Activated T-cell treated with anti-CD3 and anti-CD28 coated beads, Interleukin-2, amount 50 U/mL, for 4 hours (primary cell): Measurements from ENCODE around the gene LAMA1. TPM values are rescaled to one million over a fixed set of nuclear protein-coding genes. Genes with fewer than 3 reads are reported as not detected.

Source experiments
- ATAC-seq, 2 donors: fragments of 200-7000 bp; cut with Tn5 transposase; one replicate each; pipeline ENCODE4 v1.10.0; 2021
- DNase-seq: peaks from one replicate; pipeline ENCODE4 v3.0.0-alpha.2; 2020
- H3K27me3 Mint-ChIP-seq: one replicate; pipeline ENCODE4 v1.8.0; 2021; ENCODE audit warnings: low read depth, mixed read lengths
- H3K36me3 Mint-ChIP-seq: one replicate; pipeline ENCODE4 v1.8.0; 2022; ENCODE audit warnings: mixed read lengths; ENCODE audit not compliant: insufficient read depth
- H3K4me1 Mint-ChIP-seq: one replicate; pipeline ENCODE4 v1.8.0; 2021; ENCODE audit warnings: low read depth, mixed read lengths
- H3K4me3 Mint-ChIP-seq: one replicate; pipeline ENCODE4 v1.8.0; 2021; ENCODE audit warnings: mild to moderate bottlenecking, moderate library complexity, mixed read lengths
- H3K9me3 Mint-ChIP-seq: one replicate; pipeline ENCODE4 v1.8.0; 2021; ENCODE audit warnings: mixed read lengths
- total RNA-seq, 3 donors: library from RNA; stranded (reverse); gene quantifications; one replicate each; pipeline ENCODE4 v1.2.1, GENCODE V29; 2021

Gene LAMA1
- total RNA-seq, 3 donors from 2014 or later = 0.05 to 0.08 (median 0.05) TPM

- H3K4me1 Mint-ChIP-seq = no peaks in the 10 kb centered on the region
- H3K27me3 Mint-ChIP-seq = no peaks in the 10 kb centered on the region
- no peaks in the 10 kb centered on the region for H3K36me3 Mint-ChIP-seq
- no peak overlapping the region for H3K4me3 Mint-ChIP-seq
- H3K9me3 Mint-ChIP-seq = no peaks in the 10 kb centered on the region
- ATAC-seq (no peak), DNase-seq (no peak)
Observed at GRCh38 chr18:7084080-7085065, 33.2 kb downstream of the LAMA1 start.

- Mint-ChIP-seq H3K36me3 (no peaks in the 10 kb centered on the region), H3K27me3 (no peaks in the 10 kb centered on the region), H3K9me3 (no peaks in the 10 kb centered on the region), H3K4me1 (no peaks in the 10 kb centered on the region), H3K4me3 (no peak overlapping the region)
- DNase-seq (no peak), ATAC-seq (no peak)
Observed at GRCh38 chr18:7082671-7083070, 34.9 kb downstream of the LAMA1 start.

GRCh38 chr18:7079231-7079630 is 38.4 kb downstream of the LAMA1 start:
- DNase-seq (no peak), ATAC-seq (no peak)
- Mint-ChIP-seq H3K9me3 (peaks cover 4% of the 10 kb centered on the region), H3K4me3 (no peak overlapping the region), H3K36me3 (no peaks in the 10 kb centered on the region), H3K27me3 (no peaks in the 10 kb centered on the region), H3K4me1 (no peaks in the 10 kb centered on the region)

- Mint-ChIP-seq H3K36me3 (no peaks in the 10 kb centered on the region), H3K4me1 (no peaks in the 10 kb centered on the region), H3K4me3 (no peak overlapping the region), H3K9me3 (peaks cover 11% of the 10 kb centered on the region), H3K27me3 (no peaks in the 10 kb centered on the region)
- ATAC-seq (no peak), DNase-seq (no peak)
Observed at GRCh38 chr18:7072593-7072992, 45.0 kb downstream of the LAMA1 start.

- ATAC-seq (no peak), DNase-seq (no peak)
- Mint-ChIP-seq H3K27me3 (no peaks in the 10 kb centered on the region), H3K4me1 (no peaks in the 10 kb centered on the region), H3K4me3 (no peak overlapping the region), H3K36me3 (no peaks in the 10 kb centered on the region), H3K9me3 (peaks cover 11% of the 10 kb centered on the region)
Observed at GRCh38 chr18:7071600-7071999, 46.0 kb downstream of the LAMA1 start.

GRCh38 chr18:7070466-7070865 is 47.1 kb downstream of the LAMA1 start:
- H3K27me3 Mint-ChIP-seq = no peaks in the 10 kb centered on the region
- no peaks in the 10 kb centered on the region for H3K4me1 Mint-ChIP-seq
- ATAC-seq = no peak
- DNase-seq = no peak
- H3K9me3 Mint-ChIP-seq = peaks cover 7% of the 10 kb centered on the region
- no peaks in the 10 kb centered on the region for H3K36me3 Mint-ChIP-seq
- H3K4me3 Mint-ChIP-seq = no peak overlapping the region

- peaks cover 7% of the 10 kb centered on the region for H3K9me3 Mint-ChIP-seq
- ATAC-seq (no peak), DNase-seq (no peak)
- H3K4me3 Mint-ChIP-seq = no peak overlapping the region
- H3K27me3 Mint-ChIP-seq = no peaks in the 10 kb centered on the region
- no peaks in the 10 kb centered on the region for H3K36me3 Mint-ChIP-seq
- H3K4me1 Mint-ChIP-seq = no peaks in the 10 kb centered on the region
Observed at GRCh38 chr18:7068871-7069590, 48.6 kb downstream of the LAMA1 start.

GRCh38 chr18:7066965-7067555 is 50.5 kb downstream of the LAMA1 start:
- Mint-ChIP-seq H3K27me3 (no peaks in the 10 kb centered on the region), H3K9me3 (no peaks in the 10 kb centered on the region), H3K36me3 (no peaks in the 10 kb centered on the region), H3K4me1 (no peaks in the 10 kb centered on the region), H3K4me3 (no peak overlapping the region)
- ATAC-seq (no peak), DNase-seq (no peak)

- ATAC-seq (no peak), DNase-seq (no peak)
- Mint-ChIP-seq H3K4me3 (no peak overlapping the region), H3K4me1 (no peaks in the 10 kb centered on the region), H3K9me3 (no peaks in the 10 kb centered on the region), H3K27me3 (no peaks in the 10 kb centered on the region), H3K36me3 (no peaks in the 10 kb centered on the region)
Observed at GRCh38 chr18:7065736-7066135, 51.9 kb downstream of the LAMA1 start.

- no peaks in the 10 kb centered on the region for H3K4me1 Mint-ChIP-seq
- ATAC-seq (no peak), DNase-seq (no peak)
- H3K4me3 Mint-ChIP-seq = no peak overlapping the region
- H3K36me3 Mint-ChIP-seq = no peaks in the 10 kb centered on the region
- H3K27me3 Mint-ChIP-seq = no peaks in the 10 kb centered on the region
- no peaks in the 10 kb centered on the region for H3K9me3 Mint-ChIP-seq
Observed at GRCh38 chr18:7064346-7064745, 53.3 kb downstream of the LAMA1 start.

- no peaks in the 10 kb centered on the region for H3K4me1 Mint-ChIP-seq
- H3K4me3 Mint-ChIP-seq = no peak overlapping the region
- ATAC-seq (no peak), DNase-seq (no peak)
- H3K27me3 Mint-ChIP-seq = no peaks in the 10 kb centered on the region
- H3K9me3 Mint-ChIP-seq = no peaks in the 10 kb centered on the region
- no peaks in the 10 kb centered on the region for H3K36me3 Mint-ChIP-seq
Observed at GRCh38 chr18:7062811-7063210, 54.8 kb downstream of the LAMA1 start.

GRCh38 chr18:7062236-7062635 is 55.4 kb downstream of the LAMA1 start:
- H3K9me3 Mint-ChIP-seq = no peaks in the 10 kb centered on the region
- DNase-seq = no peak
- H3K36me3 Mint-ChIP-seq = no peaks in the 10 kb centered on the region
- no peaks in the 10 kb centered on the region for H3K4me1 Mint-ChIP-seq
- ATAC-seq = no peak
- no peak overlapping the region for H3K4me3 Mint-ChIP-seq
- H3K27me3 Mint-ChIP-seq = no peaks in the 10 kb centered on the region

- ATAC-seq (no peak), DNase-seq (no peak)
- Mint-ChIP-seq H3K4me3 (no peak overlapping the region), H3K36me3 (no peaks in the 10 kb centered on the region), H3K9me3 (no peaks in the 10 kb centered on the region), H3K27me3 (no peaks in the 10 kb centered on the region), H3K4me1 (no peaks in the 10 kb centered on the region)
Observed at GRCh38 chr18:7059276-7059675, 58.3 kb downstream of the LAMA1 start.

- no peak for DNase-seq
- no peaks in the 10 kb centered on the region for H3K36me3 Mint-ChIP-seq
- H3K9me3 Mint-ChIP-seq = no peaks in the 10 kb centered on the region
- H3K4me1 Mint-ChIP-seq = no peaks in the 10 kb centered on the region
- H3K4me3 Mint-ChIP-seq = no peak overlapping the region
- no peak for ATAC-seq
- H3K27me3 Mint-ChIP-seq = no peaks in the 10 kb centered on the region
Observed at GRCh38 chr18:7056026-7056425, 61.6 kb downstream of the LAMA1 start.
